Measurements from ENCODE around the gene PTGES2.
"Not testable (repeated sequence)": the region's sequence is repeated elsewhere in the genome, so short reads cannot be mapped to it uniquely, and the experiment has no call there.

Gene PTGES2

GRCh38 chr9:128118971-128119665 is 8.4 kb downstream of the PTGES2 start:
- no peak for DNase-seq (ENCODE audit: low spot score)

- no peak for DNase-seq (ENCODE audit: low spot score)
Measured at GRCh38 chr9:128118472-128118857, 9.1 kb downstream of the PTGES2 start.

GRCh38 chr9:128117613-128118471 is 9.7 kb downstream of the PTGES2 start:
- peak; percentile 97 for DNase-seq (ENCODE audit: low spot score)

DNA sequence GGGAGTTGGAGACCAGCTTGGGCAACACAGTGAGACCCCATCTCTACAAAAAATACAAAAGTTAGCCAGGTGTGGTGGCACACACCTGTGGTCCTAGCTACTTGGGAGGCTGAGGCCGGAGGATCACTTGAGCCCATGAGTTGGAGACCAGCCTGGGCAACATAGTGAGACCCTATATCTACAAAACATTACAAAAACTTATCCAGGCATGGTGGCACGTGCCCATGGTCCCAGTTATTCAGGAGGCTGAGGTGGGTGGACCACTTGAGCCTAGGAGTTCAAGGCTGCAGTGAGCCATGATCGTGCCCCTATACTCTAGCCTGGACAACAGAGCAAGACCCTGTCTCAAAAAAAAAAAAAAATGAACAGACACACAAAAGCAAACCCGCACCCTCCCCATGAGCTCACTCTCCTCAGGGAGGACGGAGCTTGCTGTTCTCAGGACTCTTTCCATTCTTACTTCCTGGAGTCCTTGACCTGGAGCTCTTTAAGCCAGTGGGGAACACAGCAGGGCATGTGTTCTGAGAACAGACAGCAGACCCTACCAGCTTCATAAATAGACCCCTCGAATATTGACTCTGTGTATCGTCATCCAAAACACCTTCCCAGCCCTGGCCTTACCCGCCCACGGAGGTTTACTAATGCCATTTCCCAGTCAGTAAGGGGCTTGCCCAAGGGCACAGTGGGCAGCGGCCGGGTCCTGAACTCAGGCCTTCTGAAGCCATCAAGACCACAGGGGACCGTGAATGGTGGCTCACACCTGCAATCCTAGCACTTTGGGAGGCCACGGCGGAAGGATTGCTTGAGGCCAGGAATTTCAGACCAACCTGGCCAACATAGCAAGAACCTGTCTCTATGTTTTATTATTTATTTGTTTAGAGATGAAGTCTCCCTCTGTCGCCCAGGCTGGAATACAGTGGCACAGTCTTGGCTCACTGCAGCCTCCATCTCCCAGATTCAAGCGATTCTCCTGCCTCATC is 11.1 kb downstream of the PTGES2 start:
- DNase-seq (ENCODE audit: low spot score) = no peak

GRCh38 chr9:128115187-128116103 is 12.1 kb downstream of the PTGES2 start:
- no peak for DNase-seq (ENCODE audit: low spot score)

DNA sequence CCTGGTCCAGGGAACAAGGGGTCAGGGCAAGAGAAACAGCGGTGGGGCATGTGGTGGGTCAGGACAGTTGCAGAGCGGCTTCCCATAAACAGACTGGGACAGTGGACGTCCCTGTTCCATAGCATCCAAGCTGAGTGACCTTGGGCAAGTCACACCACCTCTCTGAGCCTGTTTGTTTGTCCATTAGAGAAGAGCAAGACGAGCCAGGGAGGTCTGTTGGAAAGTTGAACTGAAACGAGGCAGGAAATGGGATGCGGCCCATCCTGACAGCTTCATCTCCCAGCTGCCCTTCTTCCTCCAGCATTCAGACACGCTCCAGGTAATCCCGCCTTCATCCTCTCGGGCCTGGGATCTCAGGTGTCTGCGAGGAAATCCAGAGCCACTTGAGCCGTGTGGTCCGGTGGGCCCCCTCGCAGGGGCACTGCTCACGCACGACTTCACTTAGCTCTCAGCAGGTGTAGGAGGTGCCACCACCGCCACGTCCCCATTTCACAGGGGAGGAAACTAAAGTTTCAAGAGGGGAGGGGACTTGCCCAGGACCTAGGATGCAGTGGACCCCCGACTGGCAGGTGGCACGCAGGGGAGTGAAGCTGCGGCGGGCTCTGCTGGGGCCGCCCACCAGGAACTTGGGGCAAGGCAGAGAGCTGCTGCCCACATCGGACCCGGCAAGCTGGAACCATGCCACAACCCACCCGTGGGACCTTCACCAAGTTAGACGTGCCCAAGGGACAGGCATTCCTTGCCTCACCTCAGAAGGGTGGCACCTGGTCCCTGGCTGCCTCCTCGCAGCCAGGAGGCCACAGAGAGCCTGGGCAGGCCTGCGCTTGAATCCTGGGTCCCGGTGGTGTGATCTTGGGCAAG is 13.0 kb downstream of the PTGES2 start:
- no peak for DNase-seq (ENCODE audit: low spot score)

DNA sequence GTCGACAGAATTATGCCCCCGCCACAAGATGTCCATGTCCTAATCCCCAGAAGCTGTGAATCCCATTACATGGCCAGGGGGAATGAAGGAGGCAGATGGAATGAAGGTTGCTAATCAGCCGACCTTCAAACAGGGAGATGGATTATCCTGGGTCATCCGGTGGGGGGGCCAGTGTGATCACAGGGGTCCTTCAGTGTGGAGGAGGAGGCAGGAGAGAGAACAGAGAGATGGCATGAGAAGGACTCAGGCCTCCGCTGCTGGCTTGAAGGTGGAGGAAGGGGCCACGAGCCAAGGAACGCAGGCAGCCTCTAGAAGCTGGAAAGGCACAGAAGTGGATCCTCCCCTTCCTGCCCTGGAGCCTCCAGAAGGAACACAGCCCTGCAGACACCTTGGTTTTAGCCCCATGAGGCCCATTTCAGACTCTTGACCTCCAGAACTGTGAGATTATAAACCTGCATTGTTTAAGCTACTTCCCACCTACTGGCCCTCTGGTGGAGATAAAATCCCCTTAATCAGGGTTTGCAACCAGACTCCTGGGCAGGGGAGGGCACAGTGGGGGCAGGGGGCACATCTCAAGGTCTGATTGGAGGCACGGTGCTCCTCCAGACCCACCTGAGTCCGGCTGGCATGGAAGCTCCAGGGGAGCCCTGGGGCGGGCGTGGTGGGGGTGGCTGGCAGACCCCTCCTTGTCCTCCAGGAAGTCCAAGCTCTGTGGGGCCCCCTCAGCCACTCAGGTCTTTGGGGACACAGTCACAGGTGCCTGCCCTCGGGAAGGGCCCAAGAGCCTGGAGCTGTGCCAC is 13.8 kb downstream of the PTGES2 start:
- no peak for DNase-seq (ENCODE audit: low spot score)

- not testable (repeated sequence) for DNase-seq (ENCODE audit: low spot score)
Measured at GRCh38 chr9:128111726-128112125, 15.8 kb downstream of the PTGES2 start.

- DNase-seq (ENCODE audit: low spot score) = no peak
Measured at GRCh38 chr9:128109050-128109709, 18.3 kb downstream of the PTGES2 start.

GRCh38 chr9:128108269-128109049 is 19.1 kb downstream of the PTGES2 start:
- no peak for DNase-seq (ENCODE audit: low spot score)

GRCh38 chr9:128107468-128108268 is 19.9 kb downstream of the PTGES2 start:
- DNase-seq (ENCODE audit: low spot score) = no peak

GRCh38 chr9:128106940-128107467 is 20.5 kb downstream of the PTGES2 start:
- DNase-seq (ENCODE audit: low spot score) = no peak

DNA sequence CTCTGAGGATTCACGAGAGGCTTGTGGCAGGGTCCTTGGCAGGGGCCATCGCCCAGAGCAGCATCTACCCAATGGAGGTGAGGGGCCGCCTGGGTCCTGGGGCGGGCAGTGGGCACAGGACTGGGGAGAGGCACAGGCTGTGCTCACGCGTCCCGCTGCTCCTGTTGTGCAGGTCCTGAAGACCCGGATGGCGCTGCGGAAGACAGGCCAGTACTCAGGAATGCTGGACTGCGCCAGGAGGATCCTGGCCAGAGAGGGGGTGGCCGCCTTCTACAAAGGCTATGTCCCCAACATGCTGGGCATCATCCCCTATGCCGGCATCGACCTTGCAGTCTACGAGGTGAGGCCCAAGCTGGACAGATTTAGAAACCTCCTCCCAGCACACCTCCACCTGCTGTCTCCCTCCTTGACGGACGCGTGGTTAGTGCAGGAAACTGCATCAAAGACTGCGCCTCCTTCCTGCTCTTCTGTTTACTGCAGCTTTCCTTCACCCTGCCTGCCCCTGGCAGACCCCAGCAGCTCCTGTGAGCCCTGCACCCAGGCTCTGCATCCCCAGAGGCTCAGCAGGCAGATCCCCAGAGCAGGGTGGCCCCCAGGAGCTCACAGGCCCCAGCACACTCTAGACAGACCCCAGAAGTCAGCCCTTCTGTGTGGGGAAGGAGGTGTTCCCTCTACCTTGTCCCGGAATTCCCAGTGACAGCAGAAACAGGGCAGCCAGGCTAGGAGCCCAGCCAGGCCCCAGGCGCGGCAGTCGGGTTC is 21.2 kb downstream of the PTGES2 start:
- no peak for DNase-seq (ENCODE audit: low spot score)

- DNase-seq (ENCODE audit: low spot score) = no peak
Measured at GRCh38 chr9:128105538-128106175, 21.9 kb downstream of the PTGES2 start.

DNA sequence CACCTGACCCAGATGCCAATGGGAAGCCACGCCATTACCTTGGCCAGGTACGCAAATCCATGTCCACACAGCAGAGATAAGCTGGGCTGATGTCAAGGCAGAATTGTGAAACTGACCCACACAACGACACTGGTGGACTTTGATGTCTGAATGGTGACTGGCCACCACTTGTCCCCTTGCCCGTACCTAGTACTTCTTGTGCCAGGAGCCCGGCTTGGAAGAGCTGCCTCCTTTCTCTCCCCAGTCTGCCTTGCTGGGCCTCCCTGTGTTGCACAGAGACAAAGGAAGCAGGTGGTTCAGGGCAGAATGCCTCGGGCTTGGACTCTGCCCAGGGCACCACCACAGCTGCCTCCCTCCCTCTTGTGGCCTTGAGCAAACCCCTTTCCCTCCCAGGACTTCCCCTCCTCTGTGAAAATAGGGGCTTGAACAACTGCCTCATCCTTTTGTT is 23.3 kb downstream of the PTGES2 start:
- DNase-seq (ENCODE audit: low spot score) = no peak

DNA sequence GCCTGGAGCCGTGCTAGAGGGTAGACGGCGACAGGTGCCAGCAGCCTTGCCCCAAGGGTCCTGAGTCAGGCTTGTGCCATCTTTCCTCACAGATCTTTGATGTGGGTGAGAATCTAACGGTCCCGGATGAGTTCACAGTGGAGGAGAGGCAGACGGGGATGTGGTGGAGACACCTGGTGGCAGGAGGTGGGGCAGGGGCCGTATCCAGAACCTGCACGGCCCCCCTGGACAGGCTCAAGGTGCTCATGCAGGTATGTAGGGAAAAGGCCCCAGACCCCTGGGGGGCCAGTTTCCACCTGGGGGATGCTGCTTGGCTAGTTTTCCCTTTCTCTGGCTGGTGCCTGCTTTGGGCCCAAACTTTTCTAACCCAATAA is 24.0 kb downstream of the PTGES2 start:
- peak; percentile 48 for DNase-seq (ENCODE audit: low spot score)
